BLaER1 treated with 17β-estradiol and CSF1 and Interleukin-3, amounts not matched to agents 10 nM and 100 nM (cell line): ENCODE results near the gene MBD3L2.
A peak's percentile ranks its signal among the peaks of the same experiment; 100 is the strongest.
"Not testable (repeated sequence)": the region's sequence is repeated elsewhere in the genome, so short reads cannot be mapped to it uniquely, and the experiment has no call there.

Source experiments
- H3K27ac ChIP-seq, 11 experiments: shearing (Covaris generic); formaldehyde crosslinking; 2 replicates each; pipeline ENCODE4 v1.8.1; 2022
- H3K27me3 ChIP-seq, 11 experiments: shearing (Covaris generic); formaldehyde crosslinking; 2 replicates each; pipeline ENCODE4 v1.8.1; 2022
- H3K36me3 ChIP-seq, 11 experiments: shearing (Covaris generic); formaldehyde crosslinking; 2 replicates each; pipeline ENCODE4 v1.8.1; 2022
- H3K4me1 ChIP-seq, 10 experiments: shearing (Covaris generic); formaldehyde crosslinking; 2 replicates each; pipeline ENCODE4 v1.8.1; 2022
- H3K4me2 ChIP-seq, 11 experiments: shearing (Covaris generic); formaldehyde crosslinking; 2 replicates each; pipeline ENCODE4 v1.8.1; 2022
- H3K4me3 ChIP-seq, 10 experiments: shearing (Covaris generic); formaldehyde crosslinking; 2 replicates each; pipeline ENCODE4 v1.8.1; 2022
- H3K9ac ChIP-seq, 11 experiments: shearing (Covaris generic); formaldehyde crosslinking; 2 replicates each; pipeline ENCODE4 v1.8.1; 2022
- H3K9me3 ChIP-seq, 11 experiments: shearing (Covaris generic); formaldehyde crosslinking; replicated peaks in 1 of 11; 2 replicates each; pipeline ENCODE4 v1.8.1; 2022
- H4K20me1 ChIP-seq, 11 experiments: shearing (Covaris generic); formaldehyde crosslinking; 2 replicates each; pipeline ENCODE4 v1.8.1; 2022
- Cebpa-rat ChIP-seq, 11 experiments: shearing (Covaris generic); IDR thresholded peaks; 2 replicates each; pipeline ENCODE4 v1.8.1; 2022

The MBD3L2 gene

DNA sequence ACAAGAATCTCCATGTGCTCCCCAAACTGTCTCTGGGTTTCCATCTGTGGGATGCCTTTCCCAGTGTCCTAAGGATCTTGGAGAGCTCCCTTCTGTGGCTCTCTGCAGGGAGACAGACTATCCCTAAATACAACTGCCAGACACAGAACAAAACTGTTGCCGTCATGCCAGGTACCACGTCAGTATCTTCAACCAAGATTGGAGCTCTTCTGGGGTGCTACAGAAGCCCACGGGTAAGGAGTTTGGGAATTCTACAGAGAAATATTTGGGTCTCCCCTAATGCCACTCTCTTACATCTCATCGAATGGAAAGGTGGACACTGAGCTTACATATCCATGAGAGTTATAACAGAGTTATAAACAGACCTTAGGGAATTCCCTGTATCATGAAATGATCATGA lies 14.2 kb downstream of the MBD3L2 start:
- Histone ChIP-seq H3K9me3 (peaks cover 0 to 7% (median 0%) of the 10 kb centered on the region in 11 experiments; a peak in 2 of 22 replicates), H3K27ac (no peak overlapping the region), H3K4me2 (no peak overlapping the region), H3K9ac (no peak overlapping the region), H3K36me3 (no peaks in the 10 kb centered on the region), H4K20me1 (no peaks in the 10 kb centered on the region), H3K4me3 (no peak overlapping the region), H3K4me1 (peaks cover 0 to under 1% (median 0%) of the 10 kb centered on the region in 10 experiments; a peak in 1 of 20 replicates), H3K27me3 (no peaks in the 10 kb centered on the region)
- no peak for TF ChIP-seq Cebpa-rat (IDR thresholded peaks at IDR 0.05)

GRCh38 chr19:7063764-7064418 lies 14.8 kb downstream of the MBD3L2 start:
- H3K9ac ChIP-seq, result no peak overlapping the region
- peaks cover 0 to 6% (median 0%) of the 10 kb centered on the region in 10 experiments; a peak in 3 of 20 replicates for H3K4me1 ChIP-seq
- H3K4me2 ChIP-seq, result no peak overlapping the region
- H3K9me3 ChIP-seq, result peaks cover 0 to 7% (median 0%) of the 10 kb centered on the region in 11 experiments; a peak in 2 of 22 replicates
- no peaks in the 10 kb centered on the region for H3K27me3 ChIP-seq
- TF ChIP-seq Cebpa-rat (IDR thresholded peaks at IDR 0.05), result no peak
- no peaks in the 10 kb centered on the region for H4K20me1 ChIP-seq
- no peak overlapping the region for H3K4me3 ChIP-seq
- no peak overlapping the region for H3K27ac ChIP-seq
- no peaks in the 10 kb centered on the region for H3K36me3 ChIP-seq

- H3K9me3 ChIP-seq, H3K27me3 ChIP-seq, H3K4me3 ChIP-seq, H3K27ac ChIP-seq, H3K4me2 ChIP-seq, H3K9ac ChIP-seq: not testable (repeated sequence)
- peaks cover 0 to 12% (median 0%) of the 10 kb centered on the region in 11 experiments; a peak in 5 of 22 replicates for H4K20me1 ChIP-seq
- peaks cover 15 to 17% (median 17%) of the 10 kb centered on the region in 11 experiments for H3K36me3 ChIP-seq
- H3K4me1 ChIP-seq, result peaks cover 9 to 19% (median 13%) of the 10 kb centered on the region in 10 experiments
Measured at GRCh38 chr19:7067122-7067521, 18.0 kb downstream of the MBD3L2 start.

DNA sequence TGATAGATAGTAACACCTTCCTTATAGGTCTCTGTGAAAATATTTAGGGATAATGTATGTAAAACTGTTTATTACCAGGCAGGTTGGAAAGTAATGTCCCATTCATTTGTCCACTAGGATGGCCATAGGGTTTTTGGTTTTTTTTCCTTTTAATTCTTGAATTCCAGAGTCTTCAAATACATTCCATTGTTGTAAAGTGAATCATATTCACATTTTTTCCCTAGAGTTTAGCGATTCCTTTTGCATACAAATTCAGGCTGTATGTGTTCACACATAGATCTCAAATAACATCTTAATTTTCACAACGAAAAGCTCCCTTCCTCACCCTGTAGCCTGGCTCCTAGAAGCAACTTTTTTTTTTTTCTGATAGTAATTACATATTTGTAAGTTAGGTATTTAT lies 18.6 kb downstream of the MBD3L2 start:
- H3K9ac ChIP-seq, result no peak overlapping the region
- TF ChIP-seq Cebpa-rat (IDR thresholded peaks at IDR 0.05), result no peak

DNA sequence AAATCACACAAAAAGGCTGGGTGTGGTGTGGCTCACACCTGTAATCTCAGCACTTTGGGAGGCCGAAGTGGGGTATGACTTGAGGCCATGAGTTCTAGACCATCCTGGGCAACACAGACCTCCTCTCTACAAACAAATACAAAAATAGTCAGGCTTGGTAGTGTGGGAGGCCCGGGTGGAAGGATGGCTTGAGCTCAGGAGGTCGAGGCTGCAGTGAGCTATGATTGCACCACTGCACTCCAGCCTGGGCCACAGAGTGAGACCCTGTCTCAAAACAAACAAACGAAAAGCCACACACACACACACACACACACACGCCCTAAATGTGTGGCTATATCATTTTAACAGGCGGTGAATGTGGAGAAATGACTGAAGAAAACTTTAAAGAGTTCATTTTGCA lies 19.5 kb downstream of the MBD3L2 start:
- Histone ChIP-seq H4K20me1 (peaks cover 0 to 18% (median 0%) of the 10 kb centered on the region in 11 experiments; a peak in 5 of 22 replicates), H3K4me2 (peak overlapping the region in 10 of 11 experiments; percentile 20 to 67 (median 34); a peak in 12 of 22 replicates), H3K27ac (peak overlapping the region in 2 of 11 experiments; percentile 10 to 36; a peak in 1 of 22 replicates), H3K9ac (no peak overlapping the region), H3K4me3 (peak overlapping the region in 7 of 10 experiments; percentile 6 to 95 (median 91); a peak in 8 of 20 replicates), H3K9me3 (peaks cover 0 to 11% (median 0%) of the 10 kb centered on the region in 11 experiments; a peak in 4 of 22 replicates), H3K4me1 (peaks cover 9 to 19% (median 13%) of the 10 kb centered on the region in 10 experiments), H3K27me3 (no peaks in the 10 kb centered on the region), H3K36me3 (peaks cover 30 to 32% (median 31%) of the 10 kb centered on the region in 11 experiments)
- TF ChIP-seq Cebpa-rat (IDR thresholded peaks at IDR 0.05), result no peak

More for the DNA sequence above, 18.6 kb downstream of the MBD3L2 start:
- Histone ChIP-seq H3K36me3 (peaks cover 21 to 23% (median 23%) of the 10 kb centered on the region in 11 experiments), H3K9me3 (peaks cover 0 to 10% (median 0%) of the 10 kb centered on the region in 11 experiments; a peak in 3 of 22 replicates), H3K4me2 (no peak overlapping the region), H3K4me3 (no peak overlapping the region), H3K27ac (no peak overlapping the region), H3K4me1 (peaks cover 9 to 19% (median 13%) of the 10 kb centered on the region in 10 experiments), H3K27me3 (no peaks in the 10 kb centered on the region), H4K20me1 (peaks cover 0 to 17% (median 0%) of the 10 kb centered on the region in 11 experiments; a peak in 5 of 22 replicates)

DNA sequence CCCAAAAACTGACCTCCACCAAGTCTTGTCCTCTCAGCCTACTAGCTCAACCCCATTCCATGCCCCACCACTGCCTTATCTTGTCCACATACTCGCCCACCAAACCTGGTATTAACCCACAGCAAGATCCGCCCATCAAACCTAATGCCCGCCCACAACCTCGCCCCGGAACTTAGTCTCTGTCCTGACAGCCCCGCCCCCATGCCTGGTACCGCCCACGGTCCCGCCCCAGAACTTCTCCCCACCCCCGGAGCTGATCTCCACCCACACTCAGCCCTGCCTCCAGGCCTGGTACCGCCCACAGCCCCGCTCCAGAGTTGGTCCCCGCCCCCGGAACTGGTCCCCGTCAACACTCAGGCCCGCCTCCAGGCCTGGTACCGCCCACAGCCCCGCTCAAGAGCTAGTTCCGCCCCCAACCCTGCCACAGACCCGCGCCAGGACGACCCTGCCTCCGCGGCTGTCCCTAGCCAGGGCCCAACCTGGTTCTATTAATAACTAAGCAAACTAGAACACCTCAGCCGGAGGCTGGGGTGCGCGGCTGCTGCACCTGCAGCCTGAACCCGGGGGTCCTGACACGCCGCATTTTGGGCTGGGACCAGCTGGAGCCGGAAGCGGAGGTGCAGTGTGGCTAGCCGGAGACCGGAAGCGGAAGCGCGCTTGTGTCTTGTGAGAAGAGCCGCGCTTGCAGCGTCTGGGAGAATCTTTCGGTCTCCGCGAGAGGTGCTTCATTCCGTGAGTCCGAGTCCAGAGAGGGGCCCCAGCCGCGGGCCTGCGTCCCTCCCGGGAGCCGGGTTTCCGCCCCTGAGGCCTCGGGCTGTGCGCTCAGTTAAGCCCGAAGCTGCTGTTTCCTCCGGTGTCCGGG lies 20.2 kb downstream of the MBD3L2 start, which contains the start of gene ZNF557:
TSS of gene ZNF557 (plus strand) at position 662 of the 862 bp plus-strand sequence. CDS start 5,372 bp downstream, outside the sequence.
- TF ChIP-seq Cebpa-rat (IDR thresholded peaks at IDR 0.05), result no peak
- peaks cover 0 to 18% (median 0%) of the 10 kb centered on the region in 11 experiments; a peak in 5 of 22 replicates for H4K20me1 ChIP-seq
- H3K9ac ChIP-seq, result peak within 1 kb of the TSS; percentile 80 to 94 (median 90)
- H3K27ac ChIP-seq, result peak within 1 kb of the TSS; percentile 80 to 93 (median 89)
- H3K4me1 ChIP-seq, result peaks cover 9 to 19% (median 13%) of the 10 kb centered on the region in 10 experiments
- peak within 1 kb of the TSS; percentile 82 to 98 (median 91) for H3K4me2 ChIP-seq
- peaks cover 37 to 39% (median 38%) of the 10 kb centered on the region in 11 experiments for H3K36me3 ChIP-seq
- H3K27me3 ChIP-seq, result no peaks in the 10 kb centered on the region
- peak within 1 kb of the TSS; percentile 79 to 95 (median 90) for H3K4me3 ChIP-seq
- peaks cover 0 to 17% (median 0%) of the 10 kb centered on the region in 11 experiments; a peak in 4 of 22 replicates for H3K9me3 ChIP-seq

DNA sequence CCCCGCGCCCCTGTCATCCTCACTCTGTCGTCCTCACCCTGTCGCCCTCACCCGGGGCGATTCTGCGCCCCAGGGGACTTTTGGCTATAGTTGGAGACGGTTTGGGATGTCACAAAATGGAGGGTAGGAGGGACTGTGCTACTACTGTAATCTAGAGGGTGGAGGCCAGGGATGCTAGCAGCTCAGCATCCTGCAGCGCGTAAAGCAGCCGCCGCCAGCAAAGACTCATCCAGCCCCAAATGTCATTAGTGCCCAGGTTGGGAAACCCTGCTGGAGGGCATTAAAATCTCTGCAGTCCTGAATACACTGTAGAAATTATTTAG lies 20.7 kb downstream of the MBD3L2 start:
- peak overlapping the region; percentile 80 to 94 (median 90) for H3K9ac ChIP-seq
- no peak for TF ChIP-seq Cebpa-rat (IDR thresholded peaks at IDR 0.05)
- peaks cover 9 to 19% (median 13%) of the 10 kb centered on the region in 10 experiments for H3K4me1 ChIP-seq
- peak overlapping the region; percentile 79 to 95 (median 90) for H3K4me3 ChIP-seq
- peaks cover 0 to 23% (median 3%) of the 10 kb centered on the region in 11 experiments; a peak in 13 of 22 replicates for H3K9me3 ChIP-seq
- H3K27me3 ChIP-seq, result no peaks in the 10 kb centered on the region
- H3K36me3 ChIP-seq, result peaks cover 43 to 45% (median 44%) of the 10 kb centered on the region in 11 experiments
- peaks cover 0 to 18% (median 0%) of the 10 kb centered on the region in 11 experiments; a peak in 5 of 22 replicates for H4K20me1 ChIP-seq
- peak overlapping the region; percentile 82 to 98 (median 91) for H3K4me2 ChIP-seq
- H3K27ac ChIP-seq, result peak overlapping the region; percentile 80 to 93 (median 89)

DNA sequence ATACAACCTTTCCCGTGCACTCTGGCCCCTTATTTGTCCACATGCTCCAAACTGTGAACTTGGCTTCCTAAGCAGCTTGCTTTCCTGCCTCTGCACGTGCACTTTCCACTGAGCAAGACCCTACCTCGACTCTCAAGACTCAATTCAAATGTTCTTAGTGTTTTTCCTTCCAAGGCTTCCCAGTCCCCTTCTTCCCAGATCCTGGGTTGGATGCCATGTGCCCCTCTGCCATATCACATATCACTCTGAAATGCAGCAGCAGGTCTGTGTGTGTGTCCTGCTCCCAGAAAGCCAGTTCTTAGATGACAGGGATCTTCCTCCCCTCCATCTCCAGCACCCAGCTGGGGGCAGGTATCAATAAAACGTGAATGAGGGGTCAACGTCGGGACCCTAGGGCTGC lies 23.4 kb downstream of the MBD3L2 start:
- Histone ChIP-seq H3K36me3 (peaks cover 70 to 71% (median 71%) of the 10 kb centered on the region in 11 experiments), H3K27me3 (no peaks in the 10 kb centered on the region), H3K4me2 (no peak overlapping the region), H3K9me3 (peaks cover 25 to 50% (median 29%) of the 10 kb centered on the region in 11 experiments), H3K9ac (no peak overlapping the region), H3K27ac (no peak overlapping the region), H3K4me3 (no peak overlapping the region), H4K20me1 (peaks cover 0 to 18% (median 0%) of the 10 kb centered on the region in 11 experiments; a peak in 5 of 22 replicates), H3K4me1 (peaks cover 9 to 19% (median 13%) of the 10 kb centered on the region in 10 experiments)
- TF ChIP-seq Cebpa-rat (IDR thresholded peaks at IDR 0.05), result no peak
